OCI-LY7 (cell line): ENCODE results near the gene CTTNBP2NL. TPM values are rescaled to one million over a fixed set of nuclear protein-coding genes. Genes with fewer than 3 reads are reported as not detected.
"Not testable (repeated sequence)": the region's sequence is repeated elsewhere in the genome, so short reads cannot be mapped to it uniquely, and the experiment has no call there.

Source experiments
- BruUV-seq: library from RNA; stranded (reverse); fragments of 400-500 nt; replicated peaks from 2 replicates; lab custom pipeline; 2021; lab: Mats Ljungman, UMichigan
- CTCF ChIA-PET: fragments of 300-600 bp; sonication (Branson Sonifier 250); formaldehyde crosslinking; loops from one replicate; lab custom pipeline; 2022; ENCODE audit warnings: antibody characterized with exemption; ENCODE audit not compliant: unreplicated experiment; lab: Charles Lee
- POLR2A ChIA-PET: fragments of 300-600 bp; sonication (Branson Sonifier 250); formaldehyde crosslinking; loops from one replicate; lab custom pipeline; 2022; ENCODE audit warnings: antibody characterized with exemption; lab: Charles Lee
- DNase-seq: peaks from one replicate; pipeline ENCODE4 v3.0.0-alpha.2; 2015; ENCODE audit warnings: low spot score
- H2AFZ ChIP-seq: fragments of 200-600 bp; sonication (generic), shearing (Covaris generic); 2 replicates; pipeline ENCODE4 v1.6.1; 2014; ENCODE audit warnings: mild to moderate bottlenecking, antibody characterized with exemption, low read length, moderate library complexity
- H3K27ac ChIP-seq: fragments of 200-600 bp; sonication (generic); 2 replicates; pipeline ENCODE4 v1.5.1; 2014; ENCODE audit warnings: mixed run types, low read depth, mild to moderate bottlenecking, moderate library complexity, low read length, inconsistent platforms; ENCODE audit not compliant: poor library complexity, severe bottlenecking
- H3K36me3 ChIP-seq: fragments of 200-600 bp; sonication (generic); 2 replicates; pipeline ENCODE4 v1.6.1; 2014; ENCODE audit warnings: mild to moderate bottlenecking, antibody characterized with exemption, low read length, moderate library complexity, mixed read lengths; ENCODE audit not compliant: insufficient read depth
- H3K4me1 ChIP-seq: fragments of 200-600 bp; sonication (generic); 2 replicates; pipeline ENCODE4 v1.5.1; 2014; ENCODE audit warnings: mild to moderate bottlenecking, low read length; ENCODE audit not compliant: insufficient read depth, poor library complexity, severe bottlenecking
- H3K4me2 ChIP-seq: fragments of 200-600 bp; sonication (generic); 2 replicates; pipeline ENCODE4 v1.6.1; 2014; ENCODE audit warnings: mild to moderate bottlenecking, low read length
- H3K4me3 ChIP-seq: fragments of 200-600 bp; sonication (generic); 2 replicates; pipeline ENCODE4 v1.5.1; 2014; ENCODE audit warnings: mild to moderate bottlenecking, low read depth, low read length; ENCODE audit not compliant: poor library complexity, severe bottlenecking
- H3K79me2 ChIP-seq: fragments of 200-600 bp; sonication (generic); 2 replicates; pipeline ENCODE4 v1.6.1; 2016; ENCODE audit warnings: low read depth, mild to moderate bottlenecking, low read length, moderate library complexity, mixed read lengths; ENCODE audit not compliant: insufficient read depth
- H3K9me2 ChIP-seq: fragments of 200-600 bp; sonication (generic); 2 replicates; pipeline ENCODE4 v1.6.1; 2016; ENCODE audit warnings: mild to moderate bottlenecking, low read length, mixed read lengths; ENCODE audit not compliant: insufficient read depth
- H3K9me3 ChIP-seq: fragments of 200-600 bp; sonication (generic); 2 replicates; pipeline ENCODE4 v1.6.1; 2014; ENCODE audit warnings: mild to moderate bottlenecking, mixed run types, low read length, mixed read lengths
- H4K20me1 ChIP-seq: fragments of 200-600 bp; sonication (generic); 2 replicates; pipeline ENCODE4 v1.6.1; 2014; ENCODE audit warnings: mild to moderate bottlenecking, antibody characterized with exemption, low read length, moderate library complexity, mixed read lengths; ENCODE audit not compliant: insufficient read depth
- EZH2phosphoT487 ChIP-seq: fragments of 200-600 bp; sonication (generic); IDR thresholded peaks from 2 replicates; pipeline ENCODE4 v1.6.1; 2018; ENCODE audit warnings: low read depth, borderline replicate concordance, mild to moderate bottlenecking, mixed run types, antibody characterized with exemption, low read length, moderate library complexity, mixed read lengths
- intact Hi-C: fragments of 100-400 bp; cut with micrococcal nuclease; formaldehyde crosslinking; loops from one replicate; pipeline ENCODE4 v1.10.0; 2022; ENCODE audit not compliant: unreplicated experiment
- total RNA-seq, 2 experiments: library from RNA; depleted of rRNA in 1 of 2; stranded (reverse); fragments of >200 nt in 1 of 2; shearing (Covaris generic) in 1 of 2; gene quantifications; 2 replicates each; pipeline ENCODE4 v1.2.3, GENCODE V29; 2014 to 2022
- TF ChIP-seq, protein P1 (sequence below): fragments of 200-600 bp; sonication (generic); conservative IDR thresholded peaks from 2 replicates; pipeline ENCODE4 v1.5.1; 2014; ENCODE audit warnings: mild to moderate bottlenecking, antibody characterized with exemption, low read length, moderate library complexity, mixed read lengths

CTTNBP2NL gene
- total RNA-seq, 2 experiments from 2014 or later: 1.5 to 8.7 TPM

DNA sequence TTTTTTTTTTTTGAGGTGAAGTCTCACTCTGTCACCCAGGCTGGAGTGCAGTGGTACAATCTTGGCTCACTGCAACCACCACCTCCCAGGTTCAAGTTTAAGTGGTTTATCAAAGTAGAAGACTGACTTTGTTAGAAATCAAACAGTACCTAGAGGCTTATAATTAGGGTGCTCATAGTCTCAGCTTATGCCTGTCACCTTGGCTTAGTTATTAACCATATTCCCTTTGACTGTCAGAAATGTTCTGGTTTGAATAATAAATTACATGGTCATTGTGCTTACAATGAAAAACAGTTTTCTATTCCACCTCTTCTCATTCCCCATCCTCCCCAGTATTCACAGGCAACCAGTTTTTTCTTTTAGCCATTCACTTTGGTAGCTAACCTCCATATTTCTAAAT, 54.8 kb downstream of the CTTNBP2NL start:
- H3K4me2 ChIP-seq: no peak overlapping the region
- no peak overlapping the region for H3K27ac ChIP-seq
- no peaks in the 10 kb centered on the region for H3K4me1 ChIP-seq
- H4K20me1 ChIP-seq: no peaks in the 10 kb centered on the region
- no TSS peak for BruUV-seq
- TF ChIP-seq, protein P1, sequence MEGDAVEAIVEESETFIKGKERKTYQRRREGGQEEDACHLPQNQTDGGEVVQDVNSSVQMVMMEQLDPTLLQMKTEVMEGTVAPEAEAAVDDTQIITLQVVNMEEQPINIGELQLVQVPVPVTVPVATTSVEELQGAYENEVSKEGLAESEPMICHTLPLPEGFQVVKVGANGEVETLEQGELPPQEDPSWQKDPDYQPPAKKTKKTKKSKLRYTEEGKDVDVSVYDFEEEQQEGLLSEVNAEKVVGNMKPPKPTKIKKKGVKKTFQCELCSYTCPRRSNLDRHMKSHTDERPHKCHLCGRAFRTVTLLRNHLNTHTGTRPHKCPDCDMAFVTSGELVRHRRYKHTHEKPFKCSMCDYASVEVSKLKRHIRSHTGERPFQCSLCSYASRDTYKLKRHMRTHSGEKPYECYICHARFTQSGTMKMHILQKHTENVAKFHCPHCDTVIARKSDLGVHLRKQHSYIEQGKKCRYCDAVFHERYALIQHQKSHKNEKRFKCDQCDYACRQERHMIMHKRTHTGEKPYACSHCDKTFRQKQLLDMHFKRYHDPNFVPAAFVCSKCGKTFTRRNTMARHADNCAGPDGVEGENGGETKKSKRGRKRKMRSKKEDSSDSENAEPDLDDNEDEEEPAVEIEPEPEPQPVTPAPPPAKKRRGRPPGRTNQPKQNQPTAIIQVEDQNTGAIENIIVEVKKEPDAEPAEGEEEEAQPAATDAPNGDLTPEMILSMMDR: no peak
- DNase-seq: no peak
- H3K9me3 ChIP-seq: no peaks in the 10 kb centered on the region
- no peak overlapping the region for H3K4me3 ChIP-seq
- ChIA-PET POLR2A (interaction anchor here (0.7 to 1.0 kb wide), 3 partner anchors 12 to 944 kb away, joined by 3 to 4 read pairs (median 4); no protein-coding TSS in a partner anchor), CTCF (interaction anchor here (0.6 kb wide), 1 partner anchor 22 kb away, joined by 3 read pairs; no protein-coding TSS in a partner anchor)
- intact Hi-C loops: no loop called here
- H2AFZ ChIP-seq: no peak overlapping the region
- no peaks in the 10 kb centered on the region for H3K36me3 ChIP-seq
- H3K79me2 ChIP-seq: no peaks in the 10 kb centered on the region
- no peaks in the 10 kb centered on the region for H3K9me2 ChIP-seq

DNA sequence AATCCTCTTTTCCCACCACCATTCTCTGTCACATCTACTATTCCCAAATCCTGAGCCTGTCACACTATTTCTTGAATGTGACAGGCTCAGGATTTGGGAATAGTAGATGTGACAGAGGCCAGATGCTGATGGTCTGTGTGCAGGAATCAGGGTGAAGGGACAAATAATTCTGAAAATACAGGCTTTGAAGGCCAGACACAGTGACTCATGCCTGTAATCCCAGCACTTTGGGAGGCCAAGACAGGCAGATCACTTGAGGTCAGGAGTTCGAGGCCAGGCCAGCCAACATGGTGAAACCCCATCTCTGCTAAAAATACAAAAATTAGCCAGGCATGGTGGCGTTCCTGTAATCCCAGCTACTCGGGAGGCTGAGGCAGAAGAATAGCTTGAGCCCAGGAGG, 55.3 kb downstream of the CTTNBP2NL start:
- H3K9me2 ChIP-seq, DNase-seq, H3K79me2 ChIP-seq, CTCF ChIA-PET, H3K27ac ChIP-seq, H3K4me3 ChIP-seq, H4K20me1 ChIP-seq, H2AFZ ChIP-seq, H3K36me3 ChIP-seq, H3K9me3 ChIP-seq, intact Hi-C loops, H3K4me1 ChIP-seq, BruUV-seq, H3K4me2 ChIP-seq: not testable (repeated sequence)
- POLR2A ChIA-PET: interaction anchor here (0.6 to 0.7 kb wide), 5 partner anchors 8 to 442 kb away, joined by 3 to 6 read pairs (median 3); no protein-coding TSS in a partner anchor

DNA sequence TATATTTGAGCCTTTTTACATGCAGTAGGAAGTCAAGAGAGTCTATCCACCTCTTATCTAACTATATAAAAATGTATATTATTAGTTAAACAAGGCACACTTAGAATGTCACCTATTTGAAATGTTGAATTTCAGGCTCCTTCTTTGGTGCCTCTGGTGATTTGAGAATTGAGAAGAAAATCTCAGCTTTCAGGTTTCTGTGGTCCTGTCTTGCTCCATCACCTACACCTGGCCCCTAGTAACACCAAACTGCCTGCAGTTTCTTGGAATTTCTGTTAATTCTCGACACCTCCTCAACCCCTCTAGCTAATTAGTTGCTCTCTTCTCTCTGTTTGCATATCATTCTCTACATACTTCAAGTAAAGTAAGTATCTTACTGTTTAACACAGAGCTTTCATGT, 57.9 kb downstream of the CTTNBP2NL start:
- intact Hi-C loops: no loop called here
- ChIA-PET CTCF (no interaction called here), POLR2A (no interaction called here)
- H3K79me2 ChIP-seq: no peaks in the 10 kb centered on the region
- no peak for DNase-seq
- H3K27ac ChIP-seq: no peak overlapping the region
- H3K4me1 ChIP-seq: no peaks in the 10 kb centered on the region
- no peaks in the 10 kb centered on the region for H3K9me3 ChIP-seq
- TF ChIP-seq EZH2phosphoT487: no peak
- TF ChIP-seq, protein P1: no peak
- no peak overlapping the region for H3K4me2 ChIP-seq
- no peaks in the 10 kb centered on the region for H4K20me1 ChIP-seq
- BruUV-seq: no TSS peak
- no peaks in the 10 kb centered on the region for H3K9me2 ChIP-seq
- H3K4me3 ChIP-seq: no peak overlapping the region
- H3K36me3 ChIP-seq: peaks cover 8% of the 10 kb centered on the region
- no peak overlapping the region for H2AFZ ChIP-seq
